Measurements from ENCODE around the gene PSMA8. TPM values are rescaled to one million over a fixed set of nuclear protein-coding genes. Genes with fewer than 3 reads are reported as not detected.

The PSMA8 gene
- total and polyA plus RNA-seq, 2 of the 13 experiments (the other 11 are each of a cell fraction or from before 2014, with no cell fraction given): not detected

DNA sequence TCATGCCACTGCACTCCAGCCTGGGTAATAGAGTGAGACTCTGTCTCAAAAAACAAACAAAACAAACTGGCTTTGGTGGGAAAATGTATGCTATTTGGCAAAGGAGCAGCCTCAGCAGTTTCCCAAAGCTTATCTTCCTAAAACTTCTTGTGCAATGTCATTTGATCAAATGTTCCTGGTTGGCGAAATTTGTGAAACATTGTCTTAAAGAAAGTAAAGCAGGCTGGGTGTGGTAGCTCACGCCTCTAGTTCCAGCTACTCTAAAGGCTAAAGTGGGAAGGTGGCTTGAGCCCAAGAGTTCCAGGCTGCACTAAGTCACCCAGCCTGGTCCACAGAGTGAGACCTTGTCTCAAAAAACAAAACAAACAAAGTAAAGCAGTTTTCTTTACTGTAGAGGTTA, 75.3 kb downstream of the PSMA8 start:
- TF ChIP-seq, protein P1, sequence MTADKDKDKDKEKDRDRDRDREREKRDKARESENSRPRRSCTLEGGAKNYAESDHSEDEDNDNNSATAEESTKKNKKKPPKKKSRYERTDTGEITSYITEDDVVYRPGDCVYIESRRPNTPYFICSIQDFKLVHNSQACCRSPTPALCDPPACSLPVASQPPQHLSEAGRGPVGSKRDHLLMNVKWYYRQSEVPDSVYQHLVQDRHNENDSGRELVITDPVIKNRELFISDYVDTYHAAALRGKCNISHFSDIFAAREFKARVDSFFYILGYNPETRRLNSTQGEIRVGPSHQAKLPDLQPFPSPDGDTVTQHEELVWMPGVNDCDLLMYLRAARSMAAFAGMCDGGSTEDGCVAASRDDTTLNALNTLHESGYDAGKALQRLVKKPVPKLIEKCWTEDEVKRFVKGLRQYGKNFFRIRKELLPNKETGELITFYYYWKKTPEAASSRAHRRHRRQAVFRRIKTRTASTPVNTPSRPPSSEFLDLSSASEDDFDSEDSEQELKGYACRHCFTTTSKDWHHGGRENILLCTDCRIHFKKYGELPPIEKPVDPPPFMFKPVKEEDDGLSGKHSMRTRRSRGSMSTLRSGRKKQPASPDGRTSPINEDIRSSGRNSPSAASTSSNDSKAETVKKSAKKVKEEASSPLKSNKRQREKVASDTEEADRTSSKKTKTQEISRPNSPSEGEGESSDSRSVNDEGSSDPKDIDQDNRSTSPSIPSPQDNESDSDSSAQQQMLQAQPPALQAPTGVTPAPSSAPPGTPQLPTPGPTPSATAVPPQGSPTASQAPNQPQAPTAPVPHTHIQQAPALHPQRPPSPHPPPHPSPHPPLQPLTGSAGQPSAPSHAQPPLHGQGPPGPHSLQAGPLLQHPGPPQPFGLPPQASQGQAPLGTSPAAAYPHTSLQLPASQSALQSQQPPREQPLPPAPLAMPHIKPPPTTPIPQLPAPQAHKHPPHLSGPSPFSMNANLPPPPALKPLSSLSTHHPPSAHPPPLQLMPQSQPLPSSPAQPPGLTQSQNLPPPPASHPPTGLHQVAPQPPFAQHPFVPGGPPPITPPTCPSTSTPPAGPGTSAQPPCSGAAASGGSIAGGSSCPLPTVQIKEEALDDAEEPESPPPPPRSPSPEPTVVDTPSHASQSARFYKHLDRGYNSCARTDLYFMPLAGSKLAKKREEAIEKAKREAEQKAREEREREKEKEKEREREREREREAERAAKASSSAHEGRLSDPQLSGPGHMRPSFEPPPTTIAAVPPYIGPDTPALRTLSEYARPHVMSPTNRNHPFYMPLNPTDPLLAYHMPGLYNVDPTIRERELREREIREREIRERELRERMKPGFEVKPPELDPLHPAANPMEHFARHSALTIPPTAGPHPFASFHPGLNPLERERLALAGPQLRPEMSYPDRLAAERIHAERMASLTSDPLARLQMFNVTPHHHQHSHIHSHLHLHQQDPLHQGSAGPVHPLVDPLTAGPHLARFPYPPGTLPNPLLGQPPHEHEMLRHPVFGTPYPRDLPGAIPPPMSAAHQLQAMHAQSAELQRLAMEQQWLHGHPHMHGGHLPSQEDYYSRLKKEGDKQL (CRISPR knock-in tag; IDR thresholded peaks at IDR 0.05; ENCODE audit: low read depth): no peak
- no peak for TF ChIP-seq SNRNP70 (IDR thresholded peaks at IDR 0.05; ENCODE audit: low read depth, low read length)
- TF ChIP-seq CREBL2 (CRISPR knock-in tag; IDR thresholded peaks at IDR 0.05; ENCODE audit: borderline replicate concordance): no peak
- no peak for TF ChIP-seq HOXA7 (CRISPR knock-in tag; IDR thresholded peaks at IDR 0.05)
- TF ChIP-seq RBAK (CRISPR knock-in tag; IDR thresholded peaks at IDR 0.05): no peak
- TF ChIP-seq ISX (CRISPR knock-in tag; conservative IDR thresholded peaks at IDR 0.05): no peak
- TF ChIP-seq BRD4 (CRISPR knock-in tag; IDR thresholded peaks at IDR 0.05): no peak
- no peak for TF ChIP-seq RBM39 (IDR thresholded peaks at IDR 0.05; ENCODE audit: low read depth, low read length, poor library complexity, severe bottlenecking)
- TF ChIP-seq, protein P2, sequence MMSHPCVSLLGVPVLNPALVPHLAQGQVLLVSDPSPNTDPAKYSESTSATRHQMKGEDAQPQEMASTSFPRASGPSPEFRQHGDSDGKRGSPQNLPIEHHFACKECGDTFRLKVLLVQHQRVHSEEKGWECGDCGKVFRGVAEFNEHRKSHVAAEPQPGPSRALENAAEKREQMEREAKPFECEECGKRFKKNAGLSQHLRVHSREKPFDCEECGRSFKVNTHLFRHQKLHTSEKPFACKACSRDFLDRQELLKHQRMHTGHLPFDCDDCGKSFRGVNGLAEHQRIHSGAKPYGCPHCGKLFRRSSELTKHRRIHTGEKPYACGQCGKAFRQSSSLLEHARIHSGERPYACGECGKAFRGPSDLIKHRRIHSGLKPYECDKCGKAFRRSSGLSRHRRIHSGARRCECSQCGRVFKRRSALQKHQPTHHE (CRISPR knock-in tag; IDR thresholded peaks at IDR 0.05; ENCODE audit: borderline replicate concordance): no peak
- TF ChIP-seq, protein P3, sequence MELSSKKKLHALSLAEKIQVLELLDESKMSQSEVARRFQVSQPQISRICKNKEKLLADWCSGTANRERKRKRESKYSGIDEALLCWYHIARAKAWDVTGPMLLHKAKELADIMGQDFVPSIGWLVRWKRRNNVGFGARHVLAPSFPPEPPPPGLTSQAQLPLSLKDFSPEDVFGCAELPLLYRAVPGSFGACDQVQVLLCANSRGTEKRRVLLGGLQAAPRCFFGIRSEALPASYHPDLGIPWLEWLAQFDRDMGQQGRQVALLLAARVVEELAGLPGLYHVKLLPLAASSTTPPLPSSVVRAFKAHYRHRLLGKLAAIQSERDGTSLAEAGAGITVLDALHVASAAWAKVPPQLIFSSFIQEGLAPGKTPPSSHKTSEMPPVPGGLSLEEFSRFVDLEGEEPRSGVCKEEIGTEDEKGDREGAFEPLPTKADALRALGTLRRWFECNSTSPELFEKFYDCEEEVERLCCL (CRISPR knock-in tag; IDR thresholded peaks at IDR 0.05; ENCODE audit: borderline replicate concordance): no peak
- Histone ChIP-seq H3K4me1 (ENCODE audit: insufficient read depth, low read length) (no peaks in the 10 kb centered on the region), H3K9me3 (ENCODE audit: low read length) (no peaks in the 10 kb centered on the region), H4K20me1 (ENCODE audit: insufficient read depth, low read length) (no peaks in the 10 kb centered on the region), H3K4me3 (replicated peaks in 1 of 3; ENCODE audit: insufficient read depth in 1 of 3, low read depth in 2 of 3, low read length in 3 of 3) (no peak overlapping the region), H3K9ac (ENCODE audit: insufficient read depth, low read depth, low read length) (no peak overlapping the region), H2AFZ (ENCODE audit: low read length) (no peak overlapping the region), H3K4me2 (ENCODE audit: low read depth, low read length) (no peak overlapping the region), H3K36me3 (replicated peaks in 1 of 2; ENCODE audit: control insufficient read depth in 1 of 2, insufficient read depth in 2 of 2, low read length in 2 of 2) (no peaks in the 10 kb centered on the region), H3K27me3 (ENCODE audit: control insufficient read depth in 1 of 2, insufficient read depth in 2 of 2, low read length in 2 of 2) (no peaks in the 10 kb centered on the region; a peak in 1 of 5 replicates), H3K27ac (ENCODE audit: extremely low read length, insufficient read depth, low read length) (no peak overlapping the region), H3K79me2 (ENCODE audit: insufficient read depth, low read length) (no peaks in the 10 kb centered on the region)
- ChIA-PET POLR2A (no interaction called here), CTCF (ENCODE audit: low intra/inter-chr PET ratio, low total read pairs) (no interaction called here)
- FAIRE-seq: no peak
- no TSS peak for BruUV-seq (replicated peaks)
- ATAC-seq: no peak
- in situ Hi-C loops (cut with HindIII; ENCODE audit: extremely low pct_ligation_motif_present, low pct_unique_long_range_greater_than_20kb): no loop called here
- 14% methylated on average over 2 of the region's 2 CpGs for WGBS (ENCODE audit: low lambda C conversion rate)
- intact Hi-C loops (cut with micrococcal nuclease; ENCODE audit: unreplicated experiment): loop anchor here (10.0 kb wide), 1 partner anchor 114 kb away; the partner anchor contains the start of gene SS18
- DNase-seq (ENCODE audit: low spot score): no peak

All from HepG2 (cell line).